KMS-11 (cell line): ENCODE results near the gene CBLN3.
A peak's percentile ranks its signal among the peaks of the same experiment; 100 is the strongest.

Source experiments
- H2AFZ ChIP-seq: fragments of 200-600 bp; sonication (generic); 2 replicates; pipeline ENCODE4 v1.6.1; 2016; ENCODE audit warnings: antibody characterized with exemption, mixed run types, low read depth
- H3K27ac ChIP-seq: fragments of 200-600 bp; sonication (generic); 2 replicates; pipeline ENCODE4 v1.6.1; 2016; ENCODE audit warnings: mild to moderate bottlenecking, mixed run types
- H3K27me3 ChIP-seq: fragments of 200-600 bp; sonication (generic); 2 replicates; pipeline ENCODE4 v1.6.1; 2017; ENCODE audit warnings: mild to moderate bottlenecking, low read depth, mixed run types, moderate library complexity; ENCODE audit not compliant: insufficient read depth
- H3K36me3 ChIP-seq: fragments of 200-600 bp; sonication (generic); 2 replicates; pipeline ENCODE4 v1.6.1; 2017; ENCODE audit warnings: mild to moderate bottlenecking, mixed run types; ENCODE audit not compliant: insufficient read depth
- H3K4me1 ChIP-seq: fragments of 200-600 bp; sonication (generic); 2 replicates; pipeline ENCODE4 v1.6.1; 2016; ENCODE audit warnings: mild to moderate bottlenecking, low read depth, mixed run types; ENCODE audit not compliant: poor library complexity, severe bottlenecking
- H3K4me2 ChIP-seq: fragments of 200-600 bp; sonication (generic); 2 replicates; pipeline ENCODE4 v1.7.0; 2016; ENCODE audit warnings: mild to moderate bottlenecking, mixed run types
- H3K4me3 ChIP-seq: fragments of 200-600 bp; sonication (generic); IDR thresholded peaks from 2 replicates; pipeline ENCODE4 v1.6.1; 2017; ENCODE audit warnings: low read depth, low read length, mixed read lengths; ENCODE audit not compliant: insufficient read depth
- H3K79me2 ChIP-seq: fragments of 200-600 bp; sonication (generic); 2 replicates; pipeline ENCODE4 v1.6.1; 2016; ENCODE audit warnings: low read depth, mixed run types; ENCODE audit not compliant: insufficient read depth
- H3K9ac ChIP-seq: fragments of 200-600 bp; sonication (generic); 2 replicates; pipeline ENCODE4 v1.6.1; 2016; ENCODE audit warnings: mild to moderate bottlenecking, mixed run types
- H4K20me1 ChIP-seq: fragments of 200-600 bp; sonication (generic); 2 replicates; pipeline ENCODE4 v1.6.1; 2016; ENCODE audit warnings: mild to moderate bottlenecking, mixed run types; ENCODE audit not compliant: insufficient read depth
- TF ChIP-seq, protein P1 (sequence below): fragments of 200-600 bp; sonication (generic); conservative IDR thresholded peaks from 2 replicates; pipeline ENCODE4 v1.6.1; 2017; ENCODE audit warnings: low read depth, mild to moderate bottlenecking, antibody characterized with exemption, low read length, moderate library complexity, mixed read lengths

The CBLN3 gene

DNA sequence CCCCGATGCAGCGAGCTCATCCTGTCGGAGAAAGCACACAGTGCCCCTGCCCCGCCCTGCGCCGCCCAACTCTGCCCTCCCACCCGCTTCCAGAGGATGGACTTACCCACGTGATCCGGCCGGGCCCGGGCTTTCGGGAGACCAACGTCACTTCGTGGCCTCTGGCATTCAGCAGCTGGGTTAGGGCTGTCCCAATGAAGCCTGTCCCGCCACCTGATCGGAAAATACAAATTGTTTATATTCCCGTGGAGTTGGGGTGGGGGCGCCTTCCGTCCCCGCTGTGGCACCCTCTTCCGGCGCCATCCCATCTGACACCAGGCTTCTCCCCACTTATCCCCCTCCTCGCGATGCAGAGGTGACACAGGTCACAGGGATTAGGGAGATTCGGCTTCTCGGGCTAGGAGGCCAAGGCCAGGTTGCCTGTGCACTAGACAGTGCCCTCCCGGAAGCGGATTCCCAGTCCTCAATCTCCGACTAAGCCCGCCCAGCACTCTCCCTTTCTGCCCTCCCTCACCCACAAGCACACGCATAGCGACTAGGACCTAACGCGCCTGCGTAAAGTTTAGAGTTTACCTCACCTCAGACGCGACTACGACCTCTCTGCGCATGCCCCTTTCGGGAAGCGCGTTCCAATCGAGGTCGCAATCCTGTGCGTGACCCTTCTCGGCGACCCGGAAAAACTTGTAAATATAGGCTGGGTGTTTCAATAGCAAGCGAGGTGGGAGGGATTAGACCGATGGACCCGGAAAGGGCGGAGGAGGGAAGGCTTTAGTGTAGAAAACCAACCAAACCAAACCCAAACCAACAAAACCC is 13.0 kb upstream of the CBLN3 start, which contains the start of gene SDR39U1:
Gene SDR39U1 (minus strand): TSS at position 537 of the 813 bp plus-strand sequence. CDS start 7 bp downstream, at position 530.
- Histone ChIP-seq H4K20me1 (no peaks in the 10 kb centered on the region), H3K27ac (peak within 1 kb of the TSS; percentile 68), H3K27me3 (no peaks in the 10 kb centered on the region), H3K79me2 (no peaks in the 10 kb centered on the region; the same call in 1 of the 2 replicates), H3K36me3 (no peaks in the 10 kb centered on the region), H3K9ac (peak within 1 kb of the TSS; percentile 79), H3K4me1 (peaks cover 12% of the 10 kb centered on the region), H2AFZ (peak within 1 kb of the TSS; percentile 75), H3K4me2 (peak within 1 kb of the TSS; percentile 68), H3K4me3 (no peak within 1 kb of the TSS)
- TF ChIP-seq, protein P1, sequence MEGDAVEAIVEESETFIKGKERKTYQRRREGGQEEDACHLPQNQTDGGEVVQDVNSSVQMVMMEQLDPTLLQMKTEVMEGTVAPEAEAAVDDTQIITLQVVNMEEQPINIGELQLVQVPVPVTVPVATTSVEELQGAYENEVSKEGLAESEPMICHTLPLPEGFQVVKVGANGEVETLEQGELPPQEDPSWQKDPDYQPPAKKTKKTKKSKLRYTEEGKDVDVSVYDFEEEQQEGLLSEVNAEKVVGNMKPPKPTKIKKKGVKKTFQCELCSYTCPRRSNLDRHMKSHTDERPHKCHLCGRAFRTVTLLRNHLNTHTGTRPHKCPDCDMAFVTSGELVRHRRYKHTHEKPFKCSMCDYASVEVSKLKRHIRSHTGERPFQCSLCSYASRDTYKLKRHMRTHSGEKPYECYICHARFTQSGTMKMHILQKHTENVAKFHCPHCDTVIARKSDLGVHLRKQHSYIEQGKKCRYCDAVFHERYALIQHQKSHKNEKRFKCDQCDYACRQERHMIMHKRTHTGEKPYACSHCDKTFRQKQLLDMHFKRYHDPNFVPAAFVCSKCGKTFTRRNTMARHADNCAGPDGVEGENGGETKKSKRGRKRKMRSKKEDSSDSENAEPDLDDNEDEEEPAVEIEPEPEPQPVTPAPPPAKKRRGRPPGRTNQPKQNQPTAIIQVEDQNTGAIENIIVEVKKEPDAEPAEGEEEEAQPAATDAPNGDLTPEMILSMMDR, result no peak

DNA sequence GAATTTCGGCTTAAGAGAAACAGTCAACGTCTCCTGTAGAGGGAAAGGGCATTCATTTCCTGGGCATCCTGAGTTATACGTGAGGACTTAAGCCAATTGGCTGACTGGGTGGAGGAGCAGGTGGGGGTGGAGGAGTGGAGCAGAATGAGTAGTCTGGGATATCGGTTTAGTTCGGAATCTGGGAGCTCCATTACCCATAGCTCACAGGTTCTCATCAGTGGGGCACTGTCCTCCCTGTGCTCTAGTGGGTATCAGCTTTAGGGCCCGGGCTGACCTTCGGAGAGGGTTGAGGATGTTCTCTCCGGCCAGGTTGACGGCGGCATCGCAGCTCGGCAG is 12.4 kb upstream of the CBLN3 start:
- H2AFZ ChIP-seq, result peak overlapping the region; percentile 63; the same call in 1 of the 2 replicates
- H3K4me2 ChIP-seq, result peak overlapping the region; percentile 68
- peak overlapping the region; percentile 68 for H3K27ac ChIP-seq
- no peaks in the 10 kb centered on the region for H3K36me3 ChIP-seq
- H3K9ac ChIP-seq, result peak overlapping the region; percentile 79; the same call in 1 of the 2 replicates
- peaks cover 12% of the 10 kb centered on the region for H3K4me1 ChIP-seq
- H3K27me3 ChIP-seq, result no peaks in the 10 kb centered on the region
- H4K20me1 ChIP-seq, result no peaks in the 10 kb centered on the region
- TF ChIP-seq, protein P1, result no peak
- no peak overlapping the region for H3K4me3 ChIP-seq
- no peaks in the 10 kb centered on the region; the same call in 1 of the 2 replicates for H3K79me2 ChIP-seq

DNA sequence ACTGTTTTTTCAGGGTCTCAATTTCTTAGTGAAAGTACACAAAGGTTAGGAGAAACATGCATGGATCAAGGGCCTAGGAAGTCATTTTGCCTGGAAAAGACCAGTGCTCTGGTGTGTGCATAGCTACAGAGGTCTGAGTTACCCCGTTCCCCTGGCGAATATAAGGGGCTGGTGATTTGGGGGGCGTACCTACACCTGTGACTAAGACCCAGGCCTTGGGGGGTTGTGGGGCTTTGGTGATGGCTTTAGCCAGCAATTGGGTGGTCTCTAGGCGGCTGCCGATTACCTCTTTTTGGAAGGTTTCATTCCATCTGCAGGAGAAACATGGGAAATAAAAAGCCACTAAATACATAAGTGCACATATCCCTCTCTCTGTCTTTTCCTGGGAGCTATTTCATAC is 12.0 kb upstream of the CBLN3 start:
- Histone ChIP-seq H2AFZ (peak overlapping the region; percentile 63; the same call in 1 of the 2 replicates), H3K9ac (peak overlapping the region; percentile 79; the same call in 1 of the 2 replicates), H3K4me3 (no peak overlapping the region), H3K4me1 (peaks cover 15% of the 10 kb centered on the region), H3K4me2 (peak overlapping the region; percentile 68), H3K27me3 (no peaks in the 10 kb centered on the region), H3K79me2 (no peaks in the 10 kb centered on the region; the same call in 1 of the 2 replicates), H4K20me1 (no peaks in the 10 kb centered on the region), H3K36me3 (no peaks in the 10 kb centered on the region), H3K27ac (peak overlapping the region; percentile 68; the same call in 1 of the 2 replicates)
- TF ChIP-seq, protein P1, result no peak

DNA sequence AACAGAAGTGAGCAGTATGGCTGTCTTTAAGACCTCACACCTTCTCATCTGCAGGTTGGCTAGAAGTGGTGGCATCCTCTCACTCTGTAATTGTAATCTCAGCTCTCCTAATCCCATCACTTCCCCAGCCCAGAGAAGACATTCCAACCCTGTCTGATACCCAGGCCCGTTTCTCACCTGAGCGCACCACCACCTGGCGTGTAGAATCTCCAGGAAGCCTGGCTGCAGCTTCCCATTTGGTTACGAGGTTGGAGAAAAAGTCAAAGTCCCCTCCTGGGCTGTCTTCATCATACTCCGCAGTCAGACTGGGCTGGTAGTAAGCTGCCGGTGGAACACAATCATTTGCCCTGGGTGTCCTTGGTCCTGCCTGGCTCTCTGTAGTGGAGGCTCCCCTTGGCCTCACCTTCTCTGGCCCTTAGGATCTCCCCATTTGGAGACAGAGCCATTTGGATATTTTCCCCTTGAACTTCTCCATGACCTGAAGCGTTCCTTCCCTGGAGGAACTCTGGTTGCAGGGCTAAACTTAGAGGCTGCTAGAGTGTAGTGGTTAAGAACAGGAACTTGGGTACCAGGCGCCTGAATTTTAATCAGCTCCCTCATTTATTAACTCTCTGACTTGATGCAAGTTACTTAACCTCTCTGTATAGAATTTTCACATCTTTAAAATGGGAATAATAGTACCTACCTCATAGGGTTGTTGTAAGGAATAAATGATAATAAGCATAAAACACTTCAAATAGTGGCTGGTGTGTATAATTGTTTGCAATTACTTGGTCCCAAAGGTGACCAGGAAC is 11.3 kb upstream of the CBLN3 start:
- no peak overlapping the region for H3K4me3 ChIP-seq
- no peak overlapping the region for H3K9ac ChIP-seq
- H3K4me1 ChIP-seq, result peaks cover 17% of the 10 kb centered on the region
- TF ChIP-seq, protein P1, result no peak
- H3K4me2 ChIP-seq, result no peak overlapping the region; the same call in 1 of the 2 replicates
- no peaks in the 10 kb centered on the region for H3K27me3 ChIP-seq
- H2AFZ ChIP-seq, result no peak overlapping the region
- no peaks in the 10 kb centered on the region; the same call in 1 of the 2 replicates for H3K79me2 ChIP-seq
- H3K27ac ChIP-seq, result no peak overlapping the region
- no peaks in the 10 kb centered on the region for H3K36me3 ChIP-seq
- no peaks in the 10 kb centered on the region for H4K20me1 ChIP-seq
